IPS-18c (cell line): Measurements from ENCODE around the gene ECT2L.

Experiments used
- H3K4me3 ChIP-seq: 2 replicates; pipeline ENCODE4 v1.7.0; 2013; ENCODE audit warnings: low read depth, mild to moderate bottlenecking, low read length, moderate library complexity; ENCODE audit not compliant: insufficient read depth
- H3K9me3 ChIP-seq: one replicate; pipeline ENCODE4 v1.6.1; 2013; ENCODE audit warnings: mild to moderate bottlenecking, low read length, moderate library complexity; ENCODE audit not compliant: control insufficient read depth, insufficient read depth

ECT2L gene

GRCh38 chr6:138948546-138949179 lies 152.8 kb downstream of the ECT2L start:
- H3K9me3 ChIP-seq, result no peaks in the 10 kb centered on the region
- no peak overlapping the region for H3K4me3 ChIP-seq

DNA sequence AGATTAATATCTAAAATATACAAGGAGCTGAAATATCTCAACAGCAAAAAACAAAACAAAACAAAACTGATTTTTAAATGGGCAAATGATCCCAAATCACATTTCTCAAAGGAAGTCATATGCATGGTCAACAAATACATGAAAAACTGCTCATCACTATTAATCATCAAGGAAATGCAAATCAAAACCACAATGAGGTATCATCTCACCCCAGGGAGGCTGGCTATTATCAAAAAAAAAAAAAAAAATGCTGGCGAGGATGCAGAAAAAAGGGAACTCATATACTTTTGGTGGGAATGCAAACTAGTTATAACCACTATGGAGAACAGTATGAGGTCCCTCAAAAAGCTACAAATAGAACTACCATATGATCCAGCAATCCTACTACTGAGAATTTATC lies 157.6 kb downstream of the ECT2L start:
- H3K4me3 ChIP-seq, result no peak overlapping the region
- H3K9me3 ChIP-seq, result no peaks in the 10 kb centered on the region
